GM20000 (cell line): ENCODE measurements around the gene DUSP28.

Experiments
- DNase-seq: peaks from one replicate; pipeline ENCODE4 v3.0.0; 2012; ENCODE audit warnings: low spot score
- TF ChIP-seq, protein P1 (sequence below): IDR thresholded peaks from 2 replicates; pipeline ENCODE4 v1.5.1; 2012; ENCODE audit warnings: mild to moderate bottlenecking, control low read depth; ENCODE audit errors: extremely low read depth, missing control alignments

The DUSP28 gene

DNA sequence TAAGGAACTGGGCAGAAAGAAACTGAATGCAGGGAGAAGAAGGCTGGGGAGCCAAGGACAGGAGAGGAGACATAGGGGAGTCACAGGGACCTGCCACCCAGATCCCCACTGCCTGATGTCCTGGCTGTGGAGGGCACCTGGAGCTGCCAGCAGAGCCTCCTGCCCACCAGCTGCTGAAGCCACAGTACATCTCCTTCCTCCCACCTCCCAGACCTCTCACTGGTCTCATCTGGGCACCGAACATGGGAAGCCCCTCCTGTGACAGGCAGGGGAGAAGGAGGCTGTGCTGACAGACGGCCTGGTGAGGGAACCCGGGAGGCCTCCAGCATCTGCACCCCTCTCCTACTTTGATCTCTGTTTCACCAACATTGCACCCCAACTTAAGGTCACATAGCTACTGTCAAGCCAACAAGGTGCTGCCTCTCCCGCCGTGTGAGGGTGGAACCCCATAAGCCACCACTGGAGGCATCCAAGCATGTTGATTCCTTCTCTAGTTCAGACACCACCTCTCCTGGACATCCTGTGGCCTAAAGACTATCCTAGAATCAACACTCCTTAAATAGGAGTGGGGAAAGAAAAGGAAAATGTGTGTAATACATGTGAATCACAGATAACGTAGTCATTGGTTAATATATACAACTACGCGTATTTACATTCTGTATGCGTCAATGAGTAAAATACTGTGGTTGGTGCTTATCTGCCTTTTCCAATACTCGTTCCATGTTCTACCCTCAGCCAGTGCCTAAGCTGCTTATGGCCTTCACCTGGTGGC is 4.6 kb downstream of the DUSP28 start:
- TF ChIP-seq, protein P1, sequence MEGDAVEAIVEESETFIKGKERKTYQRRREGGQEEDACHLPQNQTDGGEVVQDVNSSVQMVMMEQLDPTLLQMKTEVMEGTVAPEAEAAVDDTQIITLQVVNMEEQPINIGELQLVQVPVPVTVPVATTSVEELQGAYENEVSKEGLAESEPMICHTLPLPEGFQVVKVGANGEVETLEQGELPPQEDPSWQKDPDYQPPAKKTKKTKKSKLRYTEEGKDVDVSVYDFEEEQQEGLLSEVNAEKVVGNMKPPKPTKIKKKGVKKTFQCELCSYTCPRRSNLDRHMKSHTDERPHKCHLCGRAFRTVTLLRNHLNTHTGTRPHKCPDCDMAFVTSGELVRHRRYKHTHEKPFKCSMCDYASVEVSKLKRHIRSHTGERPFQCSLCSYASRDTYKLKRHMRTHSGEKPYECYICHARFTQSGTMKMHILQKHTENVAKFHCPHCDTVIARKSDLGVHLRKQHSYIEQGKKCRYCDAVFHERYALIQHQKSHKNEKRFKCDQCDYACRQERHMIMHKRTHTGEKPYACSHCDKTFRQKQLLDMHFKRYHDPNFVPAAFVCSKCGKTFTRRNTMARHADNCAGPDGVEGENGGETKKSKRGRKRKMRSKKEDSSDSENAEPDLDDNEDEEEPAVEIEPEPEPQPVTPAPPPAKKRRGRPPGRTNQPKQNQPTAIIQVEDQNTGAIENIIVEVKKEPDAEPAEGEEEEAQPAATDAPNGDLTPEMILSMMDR: no peak

DNA sequence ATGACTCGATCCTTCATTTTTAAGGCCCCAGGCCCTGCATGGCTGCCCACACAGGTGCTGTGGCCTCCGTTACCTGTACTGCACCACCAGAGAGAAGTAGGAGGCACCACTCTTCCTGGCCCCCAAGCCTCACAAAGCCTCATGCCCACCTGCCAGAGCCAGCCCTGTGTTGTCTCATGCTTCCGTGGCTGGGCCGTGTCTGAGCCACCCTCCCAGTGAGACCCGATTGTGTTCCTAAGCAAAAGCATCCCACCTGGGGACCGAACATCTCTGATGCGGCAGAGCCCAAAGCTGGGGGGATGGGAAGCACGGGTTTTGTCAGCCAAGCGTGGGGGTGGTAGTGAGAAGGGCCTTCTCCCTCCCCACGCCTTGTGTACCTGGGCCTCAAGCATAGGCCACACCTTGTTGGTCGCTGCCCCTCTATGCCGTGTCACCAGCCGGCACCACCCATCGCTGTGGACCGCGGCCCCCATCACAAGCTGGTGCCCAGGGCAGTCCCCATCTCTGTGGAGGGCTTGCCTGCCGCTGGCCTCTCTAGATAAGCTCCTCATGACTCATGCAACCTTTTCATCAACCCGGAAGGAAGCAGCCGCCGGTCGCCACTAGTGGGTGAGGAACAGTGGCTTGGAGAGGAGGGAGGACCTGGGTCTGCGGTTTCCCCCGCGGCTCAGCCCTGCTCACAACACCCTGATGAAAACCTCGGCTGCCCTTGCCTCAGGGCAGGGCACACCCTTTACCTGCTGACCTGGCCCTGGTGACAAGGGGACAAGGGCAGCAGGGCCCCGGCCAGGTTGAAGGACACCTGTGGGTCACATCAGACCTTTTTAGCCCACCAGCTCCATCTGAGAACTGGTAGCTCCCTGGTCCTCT is 5.4 kb downstream of the DUSP28 start:
- DNase-seq: peak; percentile 75
- TF ChIP-seq, protein P1: no peak

More for the DNA sequence above, 4.6 kb downstream of the DUSP28 start:
- DNase-seq: no peak

DNA sequence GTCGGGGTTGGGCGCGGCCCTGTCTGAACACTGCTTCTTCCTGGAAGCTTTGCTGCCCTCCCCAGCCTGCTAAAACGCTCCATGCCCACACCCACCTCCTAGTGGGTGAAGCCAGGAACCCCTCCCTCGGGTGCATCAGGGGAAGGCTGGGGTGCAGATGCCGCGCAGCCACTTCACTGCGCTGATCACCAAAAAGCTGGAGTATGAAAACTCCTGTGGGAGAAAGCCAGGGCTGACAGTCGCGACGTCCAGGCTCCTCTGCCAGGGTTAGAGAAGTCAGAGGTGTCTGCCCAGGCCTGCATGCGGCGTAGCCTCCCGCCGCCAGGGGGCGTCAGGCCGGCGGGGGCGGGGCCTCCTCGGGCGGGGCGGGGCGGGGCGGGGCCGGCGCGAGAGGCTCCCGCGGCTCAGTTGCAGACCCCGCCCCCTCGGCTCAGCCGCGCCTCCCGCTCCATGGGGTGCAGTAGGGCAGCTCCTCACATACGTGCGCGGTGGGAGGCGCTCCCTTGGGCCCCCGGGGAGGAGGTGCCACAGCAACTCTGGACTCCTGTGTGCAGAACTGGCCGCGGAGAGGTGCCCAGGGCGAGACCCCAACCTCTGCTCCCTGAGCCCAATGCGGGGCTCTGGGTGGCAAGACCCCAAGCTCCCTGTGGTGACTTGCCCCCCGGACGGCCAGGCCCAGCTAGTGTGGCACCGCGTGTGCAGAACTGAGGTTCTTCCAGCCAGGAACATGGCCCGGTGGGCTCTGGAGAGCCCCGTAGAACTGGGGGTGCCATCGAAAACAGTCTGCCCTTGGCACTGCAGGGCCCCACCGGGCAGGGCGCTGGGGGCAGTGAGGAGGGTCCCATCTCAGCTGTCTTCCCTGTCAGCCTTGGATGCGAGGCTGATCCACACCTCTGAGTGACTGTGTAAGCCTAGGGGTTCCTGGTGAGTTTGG is 6.3 kb downstream of the DUSP28 start:
- peak; percentile 95 for DNase-seq
- TF ChIP-seq, protein P1: peak; percentile 59

DNA sequence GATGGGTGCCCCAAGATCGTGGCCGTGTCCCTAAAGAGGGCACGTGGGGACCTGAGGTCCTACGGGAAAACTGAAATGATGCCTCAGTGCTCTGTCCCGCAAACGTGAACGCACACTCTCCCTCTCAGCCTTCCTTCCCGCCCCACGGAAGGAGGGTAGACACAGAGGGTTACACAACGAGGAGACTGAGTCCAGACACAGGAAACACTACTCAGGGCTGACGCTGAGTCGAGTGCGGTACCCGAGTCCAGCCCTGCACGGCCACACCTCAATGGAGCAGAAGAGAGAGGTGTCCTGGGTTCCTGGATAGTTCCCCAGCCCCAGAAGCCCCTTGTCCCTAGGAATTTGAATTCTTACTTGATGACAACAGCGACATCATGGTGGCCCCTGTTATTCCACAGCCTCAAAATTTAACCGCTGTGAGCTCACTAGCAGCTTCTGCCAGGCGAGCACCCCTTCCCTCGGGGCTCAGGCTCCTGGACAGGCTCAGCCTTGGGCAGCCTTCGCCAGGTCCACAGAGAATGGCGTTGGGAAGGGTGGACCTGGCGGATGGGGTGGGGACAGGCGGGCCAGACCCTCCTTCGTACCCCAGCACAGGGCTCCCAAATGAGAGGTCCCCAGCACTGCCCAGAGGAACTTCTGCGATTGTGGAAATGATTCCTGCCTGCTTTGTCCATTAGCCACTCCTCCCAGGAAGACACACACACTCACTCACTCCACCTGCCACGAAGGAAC is 7.1 kb downstream of the DUSP28 start:
- no peak for DNase-seq
- TF ChIP-seq, protein P1: no peak

DNA sequence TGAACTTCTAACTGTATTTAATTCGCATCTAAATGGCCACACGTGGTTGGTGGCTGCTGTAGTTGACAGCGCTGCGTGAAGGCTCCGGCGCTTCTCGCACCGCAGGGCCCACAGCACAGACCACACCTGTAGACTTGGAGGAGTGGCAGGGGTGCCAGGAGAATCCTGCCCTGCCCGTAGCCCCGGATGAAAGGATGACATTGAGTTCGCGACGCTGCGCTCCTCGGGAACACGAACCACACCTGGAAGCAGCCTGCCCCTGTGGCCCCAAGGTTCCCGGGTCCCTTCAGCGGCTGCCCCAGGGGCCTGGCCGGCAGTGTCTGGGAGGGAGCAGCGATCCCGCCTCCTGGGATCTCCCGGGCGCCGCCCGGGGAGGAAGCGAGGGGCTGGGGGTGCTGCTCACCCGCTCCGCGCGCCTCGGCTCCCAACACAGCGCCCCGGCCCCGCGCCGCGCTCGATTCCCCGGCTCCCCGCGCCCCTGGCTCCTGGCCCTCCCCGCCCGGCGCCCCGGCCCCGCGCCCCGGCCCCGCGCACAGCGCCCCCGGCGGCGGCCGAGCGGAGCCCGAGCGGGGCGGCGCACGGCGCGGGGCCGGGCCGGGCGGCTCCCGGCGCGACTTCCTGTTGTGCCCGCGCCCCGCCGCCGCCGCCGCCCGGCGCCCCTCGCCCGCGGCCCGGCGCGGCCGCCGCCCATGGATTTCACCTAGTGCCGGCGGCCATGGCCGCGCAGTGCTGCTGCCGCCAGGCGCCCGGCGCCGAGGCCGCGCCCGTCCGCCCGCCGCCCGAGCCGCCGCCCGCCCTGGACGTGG is 7.9 kb downstream of the DUSP28 start, which contains the start of gene RNPEPL1:
TSS of gene RNPEPL1 (plus strand) at position 613 of the 806 bp plus-strand sequence. CDS start at position 716, 103 bp downstream.
- peak; percentile 85 for DNase-seq
- TF ChIP-seq, protein P1: no peak
